Glutamatergic neuron (in vitro differentiated cells): ENCODE results near the gene SSBP4. TPM values are rescaled to one million over a fixed set of nuclear protein-coding genes. Genes with fewer than 3 reads are reported as not detected.

ENCODE experiments used
- DNase-seq: peaks from one replicate; pipeline ENCODE4 v3.0.0; 2022
- H3K27ac Mint-ChIP-seq: one replicate; pipeline ENCODE4 v1.8.0; 2020; ENCODE audit warnings: mild to moderate bottlenecking, mixed read lengths, inconsistent platforms; ENCODE audit not compliant: unreplicated experiment
- H3K27me3 Mint-ChIP-seq: one replicate; pipeline ENCODE4 v1.8.0; 2020; ENCODE audit warnings: mild to moderate bottlenecking, moderate library complexity, mixed read lengths, inconsistent platforms; ENCODE audit not compliant: unreplicated experiment
- H3K36me3 Mint-ChIP-seq: one replicate; pipeline ENCODE4 v1.8.0; 2020; ENCODE audit warnings: mild to moderate bottlenecking, mixed read lengths, inconsistent platforms; ENCODE audit not compliant: unreplicated experiment
- H3K4me1 Mint-ChIP-seq: one replicate; pipeline ENCODE4 v1.8.0; 2020; ENCODE audit warnings: mild to moderate bottlenecking, low read depth, mixed read lengths, inconsistent platforms; ENCODE audit not compliant: unreplicated experiment
- H3K4me3 Mint-ChIP-seq: one replicate; pipeline ENCODE4 v1.8.0; 2020; ENCODE audit warnings: mild to moderate bottlenecking, mixed read lengths, inconsistent platforms; ENCODE audit not compliant: unreplicated experiment
- H3K9me3 Mint-ChIP-seq: one replicate; pipeline ENCODE4 v1.8.0; 2020; ENCODE audit warnings: mild to moderate bottlenecking, moderate library complexity, mixed read lengths, inconsistent platforms; ENCODE audit not compliant: unreplicated experiment
- total RNA-seq: library from RNA; stranded (reverse); fragmentation: NEBNext Ultra II Directional; extraction: Animal tissue kit (Norgen Biotek cat#: 25700); gene quantifications from one replicate; pipeline ENCODE4 v1.2.1, GENCODE V29; 2021; ENCODE audit not compliant: unreplicated experiment
- TF ChIP-seq, protein P1 (sequence below): fragments of 200-600 bp; sonication (generic); IDR thresholded peaks from one replicate; pipeline ENCODE4 v1.5.0; 2021; ENCODE audit not compliant: partially characterized antibody, unreplicated experiment

The SSBP4 gene
- total RNA-seq, 1 donor from 2014 or later = 177 TPM

GRCh38 chr19:18446145-18446810, 27.1 kb downstream of the SSBP4 start:
- Mint-ChIP-seq H3K27me3 (peaks cover 16% of the 10 kb centered on the region), H3K9me3 (peaks cover 14% of the 10 kb centered on the region), H3K27ac (no peak overlapping the region), H3K4me3 (no peak overlapping the region), H3K4me1 (peaks cover 36% of the 10 kb centered on the region), H3K36me3 (peaks cover 5% of the 10 kb centered on the region)
- TF ChIP-seq, protein P1, sequence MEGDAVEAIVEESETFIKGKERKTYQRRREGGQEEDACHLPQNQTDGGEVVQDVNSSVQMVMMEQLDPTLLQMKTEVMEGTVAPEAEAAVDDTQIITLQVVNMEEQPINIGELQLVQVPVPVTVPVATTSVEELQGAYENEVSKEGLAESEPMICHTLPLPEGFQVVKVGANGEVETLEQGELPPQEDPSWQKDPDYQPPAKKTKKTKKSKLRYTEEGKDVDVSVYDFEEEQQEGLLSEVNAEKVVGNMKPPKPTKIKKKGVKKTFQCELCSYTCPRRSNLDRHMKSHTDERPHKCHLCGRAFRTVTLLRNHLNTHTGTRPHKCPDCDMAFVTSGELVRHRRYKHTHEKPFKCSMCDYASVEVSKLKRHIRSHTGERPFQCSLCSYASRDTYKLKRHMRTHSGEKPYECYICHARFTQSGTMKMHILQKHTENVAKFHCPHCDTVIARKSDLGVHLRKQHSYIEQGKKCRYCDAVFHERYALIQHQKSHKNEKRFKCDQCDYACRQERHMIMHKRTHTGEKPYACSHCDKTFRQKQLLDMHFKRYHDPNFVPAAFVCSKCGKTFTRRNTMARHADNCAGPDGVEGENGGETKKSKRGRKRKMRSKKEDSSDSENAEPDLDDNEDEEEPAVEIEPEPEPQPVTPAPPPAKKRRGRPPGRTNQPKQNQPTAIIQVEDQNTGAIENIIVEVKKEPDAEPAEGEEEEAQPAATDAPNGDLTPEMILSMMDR = no peak
- no peak for DNase-seq

DNA sequence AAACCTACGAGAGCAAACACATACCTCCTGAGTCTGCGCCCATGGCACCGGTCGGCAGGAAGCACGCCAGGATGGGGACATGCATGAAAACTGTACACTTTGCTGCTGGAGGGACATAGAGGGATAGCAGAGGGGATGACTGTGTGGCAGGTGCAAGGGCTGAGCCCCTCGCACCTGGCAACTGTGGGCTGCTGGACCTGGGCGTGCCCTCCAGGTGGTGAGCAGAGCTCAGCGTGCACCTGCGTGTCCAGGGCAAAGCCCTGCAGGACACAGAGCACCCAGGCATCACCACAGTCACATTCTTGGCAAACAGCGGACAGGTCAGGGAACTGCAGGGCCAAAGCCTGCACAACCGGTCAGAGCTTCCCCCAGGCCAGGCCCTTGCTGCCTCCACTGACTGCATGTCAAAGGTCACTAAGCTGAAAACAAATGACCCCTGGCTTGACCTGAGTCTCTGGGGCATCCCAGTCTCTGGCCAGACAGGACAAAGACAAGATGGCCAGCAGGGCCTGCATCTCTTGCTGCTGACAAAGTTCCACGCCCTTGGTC, 27.7 kb downstream of the SSBP4 start:
- Mint-ChIP-seq H3K4me1 (peaks cover 37% of the 10 kb centered on the region), H3K27ac (peak overlapping the region; percentile 75), H3K9me3 (peaks cover 14% of the 10 kb centered on the region), H3K4me3 (peak overlapping the region; percentile 13), H3K27me3 (peaks cover 16% of the 10 kb centered on the region), H3K36me3 (peaks cover 5% of the 10 kb centered on the region)
- TF ChIP-seq, protein P1 = no peak
- no peak for DNase-seq

DNA sequence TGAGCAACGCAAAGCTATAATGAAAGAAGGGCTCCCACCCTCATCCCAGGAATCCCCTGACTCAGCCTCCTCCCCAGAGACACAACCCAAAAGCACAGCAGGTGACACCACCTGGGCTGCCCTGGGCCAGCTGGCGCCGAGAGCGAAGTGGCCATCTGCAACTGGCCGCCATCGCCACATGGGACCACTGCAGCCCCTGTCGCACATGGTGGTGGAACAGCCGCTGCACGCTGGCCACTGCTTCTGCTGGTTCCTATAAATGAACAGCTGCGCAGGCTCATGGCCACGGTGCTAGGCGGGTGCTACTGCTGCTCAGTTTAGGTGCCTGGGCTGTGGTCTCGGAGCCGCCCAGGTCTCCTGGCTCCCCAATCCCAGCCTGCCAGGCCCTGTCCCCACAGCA, 30.4 kb downstream of the SSBP4 start:
- peak; percentile 63 for DNase-seq
- Mint-ChIP-seq H3K4me1 (peaks cover 34% of the 10 kb centered on the region), H3K27me3 (peaks cover 13% of the 10 kb centered on the region), H3K36me3 (no peaks in the 10 kb centered on the region), H3K4me3 (peak overlapping the region; percentile 25), H3K27ac (peak overlapping the region; percentile 81), H3K9me3 (peaks cover 9% of the 10 kb centered on the region)
- TF ChIP-seq, protein P1 = no peak

GRCh38 chr19:18450021-18450930, 31.1 kb downstream of the SSBP4 start:
- TF ChIP-seq, protein P1 = no peak
- peaks cover 32% of the 10 kb centered on the region for H3K4me1 Mint-ChIP-seq
- H3K36me3 Mint-ChIP-seq = no peaks in the 10 kb centered on the region
- H3K27me3 Mint-ChIP-seq = peaks cover 11% of the 10 kb centered on the region
- no peak for DNase-seq
- H3K4me3 Mint-ChIP-seq = peak overlapping the region; percentile 55
- peaks cover 9% of the 10 kb centered on the region for H3K9me3 Mint-ChIP-seq
- peak overlapping the region; percentile 46 for H3K27ac Mint-ChIP-seq
